Ishikawa (cell line): ENCODE results near the gene AKAP9.

Experiments used
- CEBPB ChIP-seq: IDR thresholded peaks from 2 replicates; pipeline ENCODE4 v1.6.1; 2012
- CREB1 ChIP-seq: IDR thresholded peaks from 2 replicates; pipeline ENCODE4 v1.6.1; 2012; ENCODE audit warnings: low read depth
- EP300 ChIP-seq: IDR thresholded peaks from 2 replicates; pipeline ENCODE4 v1.6.1; 2012; ENCODE audit warnings: borderline replicate concordance
- FOXM1 ChIP-seq: IDR thresholded peaks from 2 replicates; pipeline ENCODE4 v1.6.1; 2012; ENCODE audit warnings: low read depth, borderline replicate concordance
- MAX ChIP-seq: IDR thresholded peaks from 2 replicates; pipeline ENCODE4 v1.6.1; 2012
- NFIC ChIP-seq: IDR thresholded peaks from 2 replicates; pipeline ENCODE4 v1.6.1; 2012
- RAD21 ChIP-seq: IDR thresholded peaks from 2 replicates; pipeline ENCODE4 v1.6.1; 2012; ENCODE audit warnings: low read depth
- REST ChIP-seq: IDR thresholded peaks from 2 replicates; pipeline ENCODE4 v1.6.1; 2012; ENCODE audit warnings: low read depth, mild to moderate bottlenecking
- TAF1 ChIP-seq: IDR thresholded peaks from 2 replicates; pipeline ENCODE4 v1.6.1; 2012; ENCODE audit warnings: low read depth, mild to moderate bottlenecking
- TCF12 ChIP-seq: IDR thresholded peaks from 2 replicates; pipeline ENCODE4 v1.6.1; 2012; ENCODE audit warnings: low read depth
- TEAD4 ChIP-seq: IDR thresholded peaks from 2 replicates; pipeline ENCODE4 v1.6.1; 2012
- USF1 ChIP-seq: IDR thresholded peaks from 2 replicates; pipeline ENCODE4 v1.6.1; 2012
- YY1 ChIP-seq: IDR thresholded peaks from 2 replicates; pipeline ENCODE4 v1.6.1; 2012; ENCODE audit warnings: low read depth
- ZBTB7A ChIP-seq: IDR thresholded peaks from 2 replicates; pipeline ENCODE4 v1.6.1; 2012; ENCODE audit warnings: low read depth

- TF ChIP-seq FOXM1 (no peak), NFIC (no peak), USF1 (no peak), YY1 (no peak), TCF12 (no peak), CREB1 (no peak), REST (no peak), EP300 (no peak), TAF1 (no peak), MAX (no peak), RAD21 (no peak), ZBTB7A (no peak), CEBPB (no peak), TEAD4 (no peak)
These were observed 176.3 kb downstream of the AKAP9 start for GRCh38 chr7:92116949-92117348.
